Keratinocyte (primary cell): ENCODE results near the gene NCKAP5. TPM values are rescaled to one million over a fixed set of nuclear protein-coding genes. Genes with fewer than 3 reads are reported as not detected.

Experiments used
- DNase-seq: peaks from one replicate; pipeline ENCODE4 v3.0.0-alpha.2; 2011; ENCODE audit warnings: low read depth, missing footprints, low spot score
- FAIRE-seq: peaks from 2 replicates; lab custom pipeline; 2011; peaks lifted over from hg19 to GRCh38; lab: Jason Lieb, UNC
- H2AFZ ChIP-seq: 2 replicates; pipeline ENCODE4 v1.6.0; 2012; ENCODE audit warnings: low read length, control low read depth, inconsistent platforms; ENCODE audit not compliant: control insufficient read depth
- H3K27ac ChIP-seq: 2 replicates; pipeline ENCODE4 v1.5.1; 2011; ENCODE audit warnings: low read length; ENCODE audit not compliant: control insufficient read depth, insufficient read depth
- H3K27me3 ChIP-seq: 3 replicates; pipeline ENCODE4 v1.6.0; 2011; ENCODE audit warnings: low read length; ENCODE audit not compliant: control insufficient read depth, insufficient read depth; ENCODE audit errors: extremely low read depth
- H3K36me3 ChIP-seq, 2 experiments: 2 replicates in 1 of 2; 3 replicates in 1 of 2; pipeline ENCODE4 v1.5.1; 2011; ENCODE audit warnings: low read length in 2 of 2, mild to moderate bottlenecking in 1 of 2; ENCODE audit not compliant: control insufficient read depth in 2 of 2, insufficient read depth in 2 of 2; ENCODE audit errors: extremely low read depth in 1 of 2
- H3K4me1 ChIP-seq: 3 replicates; pipeline ENCODE4 v1.5.1; 2011; ENCODE audit warnings: low read length; ENCODE audit not compliant: control insufficient read depth, insufficient read depth; ENCODE audit errors: extremely low read depth
- H3K4me2 ChIP-seq: 3 replicates; pipeline ENCODE4 v1.6.0; 2011; ENCODE audit warnings: low read depth, low read length; ENCODE audit not compliant: control insufficient read depth, insufficient read depth; ENCODE audit errors: extremely low read depth
- H3K4me3 ChIP-seq, 3 experiments: fragments of 200-600 bp in 1 of 3; sonication (generic) in 1 of 3; 2 replicates in 2 of 3; 3 replicates in 1 of 3; pipeline ENCODE4 v1.5.1; 2011 to 2016; ENCODE audit warnings: low read length in 3 of 3, mild to moderate bottlenecking in 3 of 3, control low read depth in 2 of 3, inconsistent platforms in 1 of 3, low read depth in 1 of 3, mixed read lengths in 1 of 3, mixed run types in 1 of 3, moderate library complexity in 1 of 3; ENCODE audit not compliant: control insufficient read depth in 2 of 3, insufficient read depth in 2 of 3; ENCODE audit errors: extremely low read depth in 1 of 3
- H3K79me2 ChIP-seq: 2 replicates; pipeline ENCODE4 v1.6.0; 2012; ENCODE audit warnings: low read length; ENCODE audit not compliant: control insufficient read depth, insufficient read depth
- H3K9ac ChIP-seq: 3 replicates; pipeline ENCODE4 v1.6.0; 2011; ENCODE audit warnings: low read length; ENCODE audit not compliant: control insufficient read depth, insufficient read depth; ENCODE audit errors: extremely low read depth
- H3K9me1 ChIP-seq: 3 replicates; pipeline ENCODE4 v1.6.0; 2011; ENCODE audit warnings: low read length; ENCODE audit not compliant: control insufficient read depth, insufficient read depth; ENCODE audit errors: extremely low read depth
- H3K9me3 ChIP-seq: 2 replicates; pipeline ENCODE4 v1.5.1; 2012; ENCODE audit warnings: low read depth, low read length; ENCODE audit not compliant: control insufficient read depth
- H4K20me1 ChIP-seq: 3 replicates; pipeline ENCODE4 v1.6.0; 2011; ENCODE audit warnings: low read length; ENCODE audit not compliant: control insufficient read depth, insufficient read depth; ENCODE audit errors: extremely low read depth
- EZH2 ChIP-seq: IDR thresholded peaks from one replicate; pipeline ENCODE4 v1.6.1; 2012; ENCODE audit warnings: inconsistent platforms, mild to moderate bottlenecking, low read length, moderate library complexity
- dilution Hi-C: fragments of 300-500 bp; cut with MboI; formaldehyde crosslinking; loops from one replicate; pipeline ENCODE4 v1.7.0; 2020; ENCODE audit warnings: low sequenced_read_pairs; ENCODE audit not compliant: extremely low pct_ligation_motif_present
- polyA plus RNA-seq, 5 experiments: library from polyadenylated mRNA; depleted of rRNA in 3 of 5; stranded (reverse) in 3 of 5; stranded (forward) in 1 of 5; unstranded in 1 of 5; fragments of >200 nt; gene quantifications; 1 replicate in 1 of 5; 2 replicates in 3 of 5; 3 replicates in 1 of 5; pipeline versions ENCODE4 v1.2.1 to v1.2.3, GENCODE V29; 2011 to 2012; ENCODE audit warnings: missing spikeins in 2 of 5, low read depth in 1 of 5, low replicate concordance in 1 of 5
- TF ChIP-seq, protein P1 (sequence below), 3 experiments: IDR thresholded peaks in 1 of 3; conservative IDR thresholded peaks in 1 of 3; optimal IDR thresholded peaks in 1 of 3; 2 replicates in 2 of 3; 3 replicates in 1 of 3; pipeline versions ENCODE3 to v1.5.1; 2011; ENCODE audit warnings: low read length in 3 of 3, mild to moderate bottlenecking in 3 of 3, moderate library complexity in 2 of 3, control low read depth in 1 of 3, inconsistent platforms in 1 of 3; ENCODE audit not compliant: insufficient read depth in 2 of 3; ENCODE audit errors: extremely low read depth in 1 of 3

The NCKAP5 gene
- polyA plus RNA-seq, 1 donor (not counting 4 experiments of a cell fraction or from before 2014, with no cell fraction given), result 3.6 TPM

DNA sequence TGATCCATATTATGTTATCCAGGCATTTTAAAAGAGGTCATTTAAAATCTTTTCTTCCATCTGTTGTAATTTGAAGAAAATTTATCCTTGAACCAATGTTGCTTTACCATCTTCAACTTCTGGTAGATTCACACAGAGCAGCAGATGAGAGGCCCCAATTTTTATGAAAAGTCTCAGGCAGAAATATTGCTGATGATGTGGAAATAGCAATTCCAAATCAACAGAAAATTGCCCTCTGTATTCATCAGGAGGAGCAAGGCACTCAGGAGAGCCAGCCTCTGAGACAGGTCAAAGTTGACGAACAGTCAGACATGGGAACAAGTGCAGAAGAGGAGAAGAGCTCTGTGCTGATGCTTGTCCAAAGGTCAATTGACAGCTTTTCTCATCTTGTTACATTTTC is 444.9 kb downstream of the NCKAP5 start:
- FAIRE-seq, result no peak
- no peaks in the 10 kb centered on the region for H3K9me3 ChIP-seq

DNA sequence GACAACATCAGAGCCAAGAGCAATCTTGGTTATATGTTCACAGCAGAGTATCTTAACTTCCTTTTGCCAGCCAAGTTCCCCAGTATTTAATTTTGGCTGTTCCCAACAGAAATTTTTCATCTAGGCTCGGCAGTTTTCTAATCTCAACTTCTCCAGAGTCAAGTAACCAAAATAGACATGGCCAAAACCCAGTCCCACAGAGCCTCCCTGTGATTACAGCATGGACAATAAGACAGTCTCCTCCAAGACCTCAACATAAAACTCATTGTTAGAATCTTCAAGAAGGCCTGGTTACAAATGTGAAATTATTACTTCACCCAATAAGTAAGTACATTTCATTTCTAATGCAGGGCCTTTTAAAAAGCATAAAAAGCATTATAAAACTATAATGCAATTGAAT is 445.7 kb downstream of the NCKAP5 start:
- no peak overlapping the region for H3K4me2 ChIP-seq
- no peaks in the 10 kb centered on the region for H3K9me3 ChIP-seq
- H3K9me1 ChIP-seq, result no peaks in the 10 kb centered on the region
- DNase-seq (no peak), FAIRE-seq (no peak)
- H2AFZ ChIP-seq, result no peak overlapping the region
- no peaks in the 10 kb centered on the region for H3K27me3 ChIP-seq
- no peaks in the 10 kb centered on the region for H3K4me1 ChIP-seq
- dilution Hi-C loops, result no loop called here
- H3K27ac ChIP-seq, result no peak overlapping the region
- H3K79me2 ChIP-seq, result no peaks in the 10 kb centered on the region
- no peaks in the 10 kb centered on the region for H4K20me1 ChIP-seq
- no peaks in the 10 kb centered on the region for H3K36me3 ChIP-seq
- H3K9ac ChIP-seq, result no peak overlapping the region
- H3K4me3 ChIP-seq, result no peak overlapping the region
- TF ChIP-seq, protein P1, sequence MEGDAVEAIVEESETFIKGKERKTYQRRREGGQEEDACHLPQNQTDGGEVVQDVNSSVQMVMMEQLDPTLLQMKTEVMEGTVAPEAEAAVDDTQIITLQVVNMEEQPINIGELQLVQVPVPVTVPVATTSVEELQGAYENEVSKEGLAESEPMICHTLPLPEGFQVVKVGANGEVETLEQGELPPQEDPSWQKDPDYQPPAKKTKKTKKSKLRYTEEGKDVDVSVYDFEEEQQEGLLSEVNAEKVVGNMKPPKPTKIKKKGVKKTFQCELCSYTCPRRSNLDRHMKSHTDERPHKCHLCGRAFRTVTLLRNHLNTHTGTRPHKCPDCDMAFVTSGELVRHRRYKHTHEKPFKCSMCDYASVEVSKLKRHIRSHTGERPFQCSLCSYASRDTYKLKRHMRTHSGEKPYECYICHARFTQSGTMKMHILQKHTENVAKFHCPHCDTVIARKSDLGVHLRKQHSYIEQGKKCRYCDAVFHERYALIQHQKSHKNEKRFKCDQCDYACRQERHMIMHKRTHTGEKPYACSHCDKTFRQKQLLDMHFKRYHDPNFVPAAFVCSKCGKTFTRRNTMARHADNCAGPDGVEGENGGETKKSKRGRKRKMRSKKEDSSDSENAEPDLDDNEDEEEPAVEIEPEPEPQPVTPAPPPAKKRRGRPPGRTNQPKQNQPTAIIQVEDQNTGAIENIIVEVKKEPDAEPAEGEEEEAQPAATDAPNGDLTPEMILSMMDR (optimal IDR thresholded peaks at IDR 0.05 in 1 of 3, IDR thresholded peaks at IDR 0.05 in 1 of 3, conservative IDR thresholded peaks at IDR 0.05 in 1 of 3; ENCODE audit: extremely low read depth in 1 of 3, insufficient read depth in 2 of 3, low read length in 3 of 3), result no peak
- no peak for TF ChIP-seq EZH2

More for the DNA sequence above, 444.9 kb downstream of the NCKAP5 start:
- dilution Hi-C loops, result no loop called here
- Histone ChIP-seq H3K9ac (no peak overlapping the region), H3K36me3 (no peaks in the 10 kb centered on the region), H3K27me3 (no peaks in the 10 kb centered on the region), H3K79me2 (no peaks in the 10 kb centered on the region), H3K9me1 (no peaks in the 10 kb centered on the region), H4K20me1 (no peaks in the 10 kb centered on the region), H2AFZ (no peak overlapping the region), H3K4me2 (no peak overlapping the region), H3K27ac (no peak overlapping the region), H3K4me3 (no peak overlapping the region), H3K4me1 (no peaks in the 10 kb centered on the region)
- TF ChIP-seq, protein P1 (optimal IDR thresholded peaks at IDR 0.05 in 1 of 3, IDR thresholded peaks at IDR 0.05 in 1 of 3, conservative IDR thresholded peaks at IDR 0.05 in 1 of 3; ENCODE audit: extremely low read depth in 1 of 3, insufficient read depth in 2 of 3, low read length in 3 of 3), result no peak
- TF ChIP-seq EZH2, result no peak
- DNase-seq, result no peak
